Astrocyte of the spinal cord (primary cell): ENCODE measurements around the gene REXO5.

Experiments
- DNase-seq: peaks from one replicate; pipeline ENCODE4 v3.0.0; 2011; ENCODE audit warnings: low read depth, low spot score
- H3K4me3 ChIP-seq: 2 replicates; pipeline ENCODE4 v1.5.1; 2011; ENCODE audit warnings: low read depth, mild to moderate bottlenecking, low read length, moderate library complexity
- in situ Hi-C: cut with HindIII; loops from 2 replicates; pipeline ENCODE4 v1.10.0; 2017; ENCODE audit warnings: low sequenced_read_pairs
- TF ChIP-seq, protein P1 (sequence below): IDR thresholded peaks from 2 replicates; pipeline ENCODE4 v1.5.1; 2012; ENCODE audit warnings: low read depth, mild to moderate bottlenecking, low read length, inconsistent platforms

REXO5 gene

DNA sequence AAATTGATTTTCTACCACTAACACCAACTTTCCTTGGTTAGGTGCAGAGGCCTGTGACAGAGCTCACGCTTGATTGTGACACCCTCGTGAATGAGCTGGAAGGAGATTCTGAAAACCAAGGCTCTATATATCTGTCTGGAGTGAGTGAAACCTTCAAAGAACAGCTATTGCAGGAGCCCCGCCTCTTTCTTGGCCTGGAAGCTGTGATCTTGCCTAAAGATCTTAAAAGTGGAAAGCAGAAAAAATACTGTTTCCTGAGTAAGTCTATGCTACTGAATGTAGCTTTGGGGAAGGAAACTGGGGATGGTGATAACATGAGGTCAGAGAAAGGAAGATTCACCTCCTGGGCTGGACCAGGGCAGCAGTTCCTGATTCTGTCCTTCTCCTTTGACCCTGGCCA is 38.3 kb downstream of the REXO5 start:
- TF ChIP-seq, protein P1, sequence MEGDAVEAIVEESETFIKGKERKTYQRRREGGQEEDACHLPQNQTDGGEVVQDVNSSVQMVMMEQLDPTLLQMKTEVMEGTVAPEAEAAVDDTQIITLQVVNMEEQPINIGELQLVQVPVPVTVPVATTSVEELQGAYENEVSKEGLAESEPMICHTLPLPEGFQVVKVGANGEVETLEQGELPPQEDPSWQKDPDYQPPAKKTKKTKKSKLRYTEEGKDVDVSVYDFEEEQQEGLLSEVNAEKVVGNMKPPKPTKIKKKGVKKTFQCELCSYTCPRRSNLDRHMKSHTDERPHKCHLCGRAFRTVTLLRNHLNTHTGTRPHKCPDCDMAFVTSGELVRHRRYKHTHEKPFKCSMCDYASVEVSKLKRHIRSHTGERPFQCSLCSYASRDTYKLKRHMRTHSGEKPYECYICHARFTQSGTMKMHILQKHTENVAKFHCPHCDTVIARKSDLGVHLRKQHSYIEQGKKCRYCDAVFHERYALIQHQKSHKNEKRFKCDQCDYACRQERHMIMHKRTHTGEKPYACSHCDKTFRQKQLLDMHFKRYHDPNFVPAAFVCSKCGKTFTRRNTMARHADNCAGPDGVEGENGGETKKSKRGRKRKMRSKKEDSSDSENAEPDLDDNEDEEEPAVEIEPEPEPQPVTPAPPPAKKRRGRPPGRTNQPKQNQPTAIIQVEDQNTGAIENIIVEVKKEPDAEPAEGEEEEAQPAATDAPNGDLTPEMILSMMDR, result no peak
- DNase-seq, result no peak
- in situ Hi-C loops, result no loop called here
- H3K4me3 ChIP-seq, result no peak overlapping the region

DNA sequence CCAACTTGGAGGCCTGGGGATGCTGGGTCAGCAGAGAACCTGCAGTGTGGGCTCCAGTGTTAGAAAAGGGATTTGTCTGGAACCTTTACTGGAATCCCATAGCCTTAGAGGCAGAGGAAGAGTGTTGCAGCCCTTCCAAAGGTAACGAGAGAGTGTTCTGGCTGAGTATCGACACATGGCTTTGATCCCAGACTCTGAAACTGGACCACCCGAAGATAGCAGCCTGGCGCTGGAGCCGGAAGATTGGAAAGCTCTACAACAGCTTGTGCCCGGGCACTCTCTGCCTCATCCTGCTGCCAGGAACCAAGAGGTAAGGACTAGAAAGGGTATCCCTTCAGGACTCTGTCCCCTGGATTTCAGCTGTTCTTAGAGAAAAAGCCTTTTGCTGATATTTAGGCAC is 39.7 kb downstream of the REXO5 start:
- in situ Hi-C loops, result no loop called here
- TF ChIP-seq, protein P1, result no peak

DNA sequence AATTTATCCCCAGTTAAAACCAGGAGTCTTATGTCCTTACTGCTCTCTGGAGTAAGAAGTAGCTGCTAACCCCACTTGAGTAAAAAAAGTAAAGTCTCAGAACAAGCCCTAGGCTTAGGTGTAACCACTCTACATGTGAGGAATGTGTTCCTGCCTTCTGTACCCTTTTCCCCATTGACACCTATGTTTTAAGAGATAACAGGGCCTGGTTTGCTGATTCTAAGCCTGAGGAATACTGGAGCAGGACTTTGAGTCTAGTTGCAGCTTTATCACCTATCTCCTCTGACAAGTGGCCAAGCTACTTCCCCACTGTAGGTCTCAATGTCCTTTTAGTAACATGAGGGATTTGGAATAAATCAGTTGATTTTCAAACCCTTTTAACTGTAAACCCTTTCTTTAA is 40.2 kb downstream of the REXO5 start:
- in situ Hi-C loops, result no loop called here
- no peak overlapping the region for H3K4me3 ChIP-seq
- TF ChIP-seq, protein P1, result no peak
- no peak for DNase-seq

More for the DNA sequence above, 39.7 kb downstream of the REXO5 start:
- H3K4me3 ChIP-seq, result no peak overlapping the region
- DNase-seq, result no peak

DNA sequence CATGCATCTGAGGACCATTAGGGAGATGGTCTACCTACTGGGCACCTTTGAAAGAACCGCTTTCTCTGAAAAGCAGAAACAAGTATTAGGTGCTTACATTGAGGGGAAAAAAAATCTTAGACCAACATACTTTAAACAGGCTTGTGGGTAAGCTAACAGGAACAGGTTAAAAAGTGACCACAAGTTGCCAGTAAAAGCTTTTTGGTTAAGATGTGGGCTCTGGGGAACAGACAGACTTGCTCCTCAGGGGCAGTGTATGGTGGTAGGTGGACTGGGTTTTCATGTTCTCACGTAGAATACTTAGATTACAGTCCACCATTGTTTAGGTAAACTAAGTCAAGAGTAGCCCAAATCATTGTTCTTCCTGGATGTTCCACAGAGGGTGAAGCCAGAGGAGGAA is 41.2 kb downstream of the REXO5 start:
- TF ChIP-seq, protein P1, result no peak
- in situ Hi-C loops, result no loop called here
- no peak overlapping the region for H3K4me3 ChIP-seq
- no peak for DNase-seq

DNA sequence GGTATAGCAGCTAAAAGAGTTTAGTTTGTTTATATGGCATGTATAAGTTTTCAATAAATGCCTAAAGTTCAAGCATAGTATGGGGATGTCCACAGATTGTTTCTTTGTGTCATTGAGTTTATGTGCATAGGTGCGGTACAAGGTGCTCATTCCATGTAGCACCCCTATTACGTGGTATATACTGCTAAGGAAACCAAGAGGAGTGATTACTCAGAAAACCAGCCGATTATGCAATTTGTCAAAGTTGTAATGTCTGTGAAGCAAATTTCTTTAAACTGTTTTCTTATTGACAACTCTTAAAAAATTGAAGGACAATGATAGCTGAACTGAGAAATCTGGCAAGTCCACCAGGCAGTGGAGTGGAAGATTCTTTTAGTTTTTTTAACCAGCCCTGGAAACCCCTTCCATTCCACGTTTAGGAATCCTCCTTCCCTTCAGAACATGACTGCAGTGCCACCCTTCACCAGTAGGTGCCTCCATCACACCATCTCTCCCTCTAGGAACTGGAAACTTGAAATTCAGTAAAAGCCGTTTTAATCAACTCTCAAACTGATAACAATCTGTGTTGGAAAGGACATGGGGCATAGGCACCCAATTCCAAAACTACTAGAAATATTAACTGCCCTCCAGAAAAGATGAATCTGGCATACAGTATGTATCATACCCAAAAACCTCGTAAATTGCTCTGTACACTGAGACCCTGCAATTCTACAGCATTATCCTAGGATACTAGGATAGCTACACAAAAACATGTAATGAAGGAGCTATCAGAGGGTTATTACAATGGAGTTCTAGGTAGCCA is 43.5 kb downstream of the REXO5 start:
- DNase-seq, result peak; percentile 76
- TF ChIP-seq, protein P1, result peak; percentile 99

DNA sequence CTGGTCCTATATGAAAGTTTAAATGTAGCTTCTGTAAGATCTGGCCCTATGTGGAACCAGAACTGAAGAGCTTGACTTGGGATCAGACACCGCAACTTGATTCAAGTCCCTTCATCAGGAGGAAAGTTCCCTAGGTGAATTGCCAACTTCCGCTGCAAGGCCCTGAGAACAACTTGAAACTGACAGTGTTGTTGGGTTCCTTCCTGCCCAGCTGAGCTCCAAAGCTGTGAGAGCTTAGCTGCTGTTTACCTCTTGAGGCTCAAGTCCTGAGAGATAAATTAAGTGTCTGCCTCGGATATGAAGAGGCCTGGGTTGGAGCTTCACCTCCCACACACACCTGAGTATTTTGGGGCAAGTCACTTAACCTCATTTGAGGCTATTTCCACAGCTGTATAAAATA is 44.7 kb downstream of the REXO5 start:
- DNase-seq, result no peak
- no peak overlapping the region for H3K4me3 ChIP-seq
- TF ChIP-seq, protein P1, result no peak
- in situ Hi-C loops, result no loop called here

More for the DNA sequence above, 43.5 kb downstream of the REXO5 start:
- in situ Hi-C loops, result no loop called here
- H3K4me3 ChIP-seq, result no peak overlapping the region
